Neural cell (in vitro differentiated cells): ENCODE results near the gene ENPEP. TPM values are rescaled to one million over a fixed set of nuclear protein-coding genes. Genes with fewer than 3 reads are reported as not detected.

ENCODE experiments used
- H2AFZ ChIP-seq: fragments of 200-600, 300-800 bp; sonication (generic), shearing (Covaris generic); 2 replicates; pipeline ENCODE4 v1.6.0; 2014; ENCODE audit warnings: low read depth, mild to moderate bottlenecking, antibody characterized with exemption, low read length, moderate library complexity
- H3F3A ChIP-seq: fragments of 200-600 bp; shearing (Covaris generic); 2 replicates; pipeline ENCODE4 v1.6.1; 2016; ENCODE audit warnings: mild to moderate bottlenecking, moderate library complexity, mixed read lengths, antibody characterized with exemption, low read length; ENCODE audit not compliant: insufficient read depth, poor library complexity, severe bottlenecking
- H3K27ac ChIP-seq: fragments of 200-600, 300-800 bp; sonication (generic), shearing (Covaris generic); 2 replicates; pipeline ENCODE4 v1.5.1; 2014; ENCODE audit warnings: mild to moderate bottlenecking, low read length, moderate library complexity
- H3K27me3 ChIP-seq: fragments of 300-800, 200-600 bp; sonication (generic), shearing (Covaris generic); 2 replicates; pipeline ENCODE4 v1.6.0; 2014; ENCODE audit warnings: mild to moderate bottlenecking, low read depth, low read length, moderate library complexity; ENCODE audit not compliant: insufficient read depth
- H3K36me3 ChIP-seq: fragments of 300-800, 200-600 bp; sonication (generic), shearing (Covaris generic); 2 replicates; pipeline ENCODE4 v1.5.1; 2014; ENCODE audit warnings: mild to moderate bottlenecking, antibody characterized with exemption, low read length, moderate library complexity; ENCODE audit not compliant: insufficient read depth
- H3K4me2 ChIP-seq: fragments of 300-800, 200-600 bp; sonication (generic), shearing (Covaris generic); 2 replicates; pipeline ENCODE4 v1.6.0; 2014; ENCODE audit warnings: mild to moderate bottlenecking, low read length
- H3K4me3 ChIP-seq: fragments of 300-800, 200-600 bp; sonication (generic), shearing (Covaris generic); 2 replicates; pipeline ENCODE4 v1.5.1; 2014; ENCODE audit warnings: mild to moderate bottlenecking, low read length, moderate library complexity
- H3K79me2 ChIP-seq: fragments of 200-600 bp; shearing (Covaris generic); replicated peaks from 2 replicates; pipeline ENCODE4 v1.6.0; 2014; ENCODE audit warnings: mild to moderate bottlenecking, low read length, moderate library complexity; ENCODE audit not compliant: insufficient read depth
- H3K9ac ChIP-seq: fragments of 300-800, 200-600 bp; sonication (generic), shearing (Covaris generic); 2 replicates; pipeline ENCODE4 v1.6.1; 2016; ENCODE audit warnings: mild to moderate bottlenecking, low read length, mixed read lengths
- H3K9me2 ChIP-seq: fragments of 200-600 bp; shearing (Covaris generic); 2 replicates; pipeline ENCODE4 v1.6.1; 2016; ENCODE audit warnings: mild to moderate bottlenecking, low read length, mixed read lengths; ENCODE audit not compliant: insufficient read depth
- H3K9me3 ChIP-seq: fragments of 200-600, 300-800 bp; sonication (generic), shearing (Covaris generic); 2 replicates; pipeline ENCODE4 v1.6.1; 2016; ENCODE audit warnings: mild to moderate bottlenecking, mixed run types, low read length, moderate library complexity, mixed read lengths
- H4K20me1 ChIP-seq: fragments of 200-600 bp; shearing (Covaris generic); 2 replicates; pipeline ENCODE4 v1.6.1; 2016; ENCODE audit warnings: mild to moderate bottlenecking, mixed run types; ENCODE audit not compliant: insufficient read depth
- CTCF ChIP-seq: fragments of 450-650 bp; IDR thresholded peaks from 2 replicates; pipeline ENCODE4 v1.5.1; 2014; ENCODE audit warnings: antibody characterized with exemption, mild to moderate bottlenecking, moderate library complexity; ENCODE audit not compliant: poor library complexity, severe bottlenecking
- EP300 ChIP-seq: fragments of 450-650 bp; conservative IDR thresholded peaks from 2 replicates; pipeline ENCODE4 v1.6.1; 2014; ENCODE audit warnings: antibody characterized with exemption, mild to moderate bottlenecking, moderate library complexity; ENCODE audit not compliant: poor library complexity, severe bottlenecking
- EZH2 ChIP-seq: fragments of 200-600, 300-800 bp; shearing (Covaris generic), sonication (generic); IDR thresholded peaks from 2 replicates; pipeline ENCODE4 v1.6.1; 2014; ENCODE audit warnings: antibody characterized with exemption, low read length, borderline replicate concordance, mild to moderate bottlenecking; ENCODE audit not compliant: insufficient read depth, poor library complexity, severe bottlenecking
- MXI1 ChIP-seq: fragments of 450-650 bp; conservative IDR thresholded peaks from 2 replicates; pipeline ENCODE4 v1.6.1; 2014; ENCODE audit warnings: antibody characterized with exemption, mild to moderate bottlenecking; ENCODE audit not compliant: poor library complexity, severe bottlenecking
- POLR2AphosphoS5 ChIP-seq: IDR thresholded peaks from 2 replicates; pipeline ENCODE4 v1.6.1; 2012
- RAD21 ChIP-seq: fragments of 450-650 bp; conservative IDR thresholded peaks from 2 replicates; pipeline ENCODE4 v1.6.1; 2014; ENCODE audit warnings: antibody characterized with exemption, mild to moderate bottlenecking, moderate library complexity
- SMC3 ChIP-seq: fragments of 450-650 bp; conservative IDR thresholded peaks from 2 replicates; pipeline ENCODE4 v1.6.1; 2014; ENCODE audit warnings: antibody characterized with exemption, mild to moderate bottlenecking, moderate library complexity; ENCODE audit not compliant: poor library complexity
- TAF1 ChIP-seq: IDR thresholded peaks from 2 replicates; pipeline ENCODE4 v1.6.1; 2012; ENCODE audit warnings: low read depth
- polyA plus RNA-seq: library from polyadenylated mRNA; depleted of rRNA; stranded (reverse); fragments of >200 nt; gene quantifications from 2 replicates; pipeline ENCODE4 v1.2.3, GENCODE V29; 2014
- TF ChIP-seq, protein P1 (sequence below): IDR thresholded peaks from 2 replicates; pipeline ENCODE4 v1.6.1; 2012; ENCODE audit warnings: borderline replicate concordance

The ENPEP gene
- polyA plus RNA-seq, 1 donor from 2014 or later: 0.06 TPM

DNA sequence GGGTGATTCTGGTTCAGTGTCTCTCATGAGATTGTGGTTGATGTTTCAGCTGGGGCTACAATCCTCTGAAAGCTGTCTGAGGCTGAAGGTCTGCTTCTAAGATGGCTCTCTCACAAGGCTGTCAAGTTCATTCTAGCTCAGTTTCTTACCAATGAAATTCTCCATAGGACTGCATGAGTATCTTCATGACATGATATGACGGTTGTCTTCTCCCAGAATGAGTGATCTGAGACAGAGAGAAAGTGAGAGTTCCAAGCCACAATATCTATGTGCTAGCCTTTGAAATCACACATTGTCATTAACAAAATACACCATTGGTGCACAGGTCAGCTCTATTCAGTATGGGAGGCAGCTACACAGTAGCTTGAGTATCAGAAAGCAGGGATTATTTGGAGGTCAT, 119.6 kb downstream of the ENPEP start:
- Histone ChIP-seq H3K9me3 (peaks cover 3% of the 10 kb centered on the region), H3K4me3 (no peak overlapping the region), H3K27me3 (no peaks in the 10 kb centered on the region), H3K4me2 (no peak overlapping the region), H3K79me2 (no peaks in the 10 kb centered on the region), H3F3A (no peaks in the 10 kb centered on the region), H2AFZ (no peak overlapping the region), H4K20me1 (no peaks in the 10 kb centered on the region), H3K36me3 (no peaks in the 10 kb centered on the region), H3K9ac (no peak overlapping the region), H3K27ac (no peak overlapping the region), H3K9me2 (no peaks in the 10 kb centered on the region)
- TF ChIP-seq EZH2 (no peak), MXI1 (no peak), POLR2AphosphoS5 (no peak), TAF1 (no peak), EP300 (no peak), SMC3 (no peak), RAD21 (no peak)
- TF ChIP-seq, protein P1, sequence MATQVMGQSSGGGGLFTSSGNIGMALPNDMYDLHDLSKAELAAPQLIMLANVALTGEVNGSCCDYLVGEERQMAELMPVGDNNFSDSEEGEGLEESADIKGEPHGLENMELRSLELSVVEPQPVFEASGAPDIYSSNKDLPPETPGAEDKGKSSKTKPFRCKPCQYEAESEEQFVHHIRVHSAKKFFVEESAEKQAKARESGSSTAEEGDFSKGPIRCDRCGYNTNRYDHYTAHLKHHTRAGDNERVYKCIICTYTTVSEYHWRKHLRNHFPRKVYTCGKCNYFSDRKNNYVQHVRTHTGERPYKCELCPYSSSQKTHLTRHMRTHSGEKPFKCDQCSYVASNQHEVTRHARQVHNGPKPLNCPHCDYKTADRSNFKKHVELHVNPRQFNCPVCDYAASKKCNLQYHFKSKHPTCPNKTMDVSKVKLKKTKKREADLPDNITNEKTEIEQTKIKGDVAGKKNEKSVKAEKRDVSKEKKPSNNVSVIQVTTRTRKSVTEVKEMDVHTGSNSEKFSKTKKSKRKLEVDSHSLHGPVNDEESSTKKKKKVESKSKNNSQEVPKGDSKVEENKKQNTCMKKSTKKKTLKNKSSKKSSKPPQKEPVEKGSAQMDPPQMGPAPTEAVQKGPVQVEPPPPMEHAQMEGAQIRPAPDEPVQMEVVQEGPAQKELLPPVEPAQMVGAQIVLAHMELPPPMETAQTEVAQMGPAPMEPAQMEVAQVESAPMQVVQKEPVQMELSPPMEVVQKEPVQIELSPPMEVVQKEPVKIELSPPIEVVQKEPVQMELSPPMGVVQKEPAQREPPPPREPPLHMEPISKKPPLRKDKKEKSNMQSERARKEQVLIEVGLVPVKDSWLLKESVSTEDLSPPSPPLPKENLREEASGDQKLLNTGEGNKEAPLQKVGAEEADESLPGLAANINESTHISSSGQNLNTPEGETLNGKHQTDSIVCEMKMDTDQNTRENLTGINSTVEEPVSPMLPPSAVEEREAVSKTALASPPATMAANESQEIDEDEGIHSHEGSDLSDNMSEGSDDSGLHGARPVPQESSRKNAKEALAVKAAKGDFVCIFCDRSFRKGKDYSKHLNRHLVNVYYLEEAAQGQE: no peak

DNA sequence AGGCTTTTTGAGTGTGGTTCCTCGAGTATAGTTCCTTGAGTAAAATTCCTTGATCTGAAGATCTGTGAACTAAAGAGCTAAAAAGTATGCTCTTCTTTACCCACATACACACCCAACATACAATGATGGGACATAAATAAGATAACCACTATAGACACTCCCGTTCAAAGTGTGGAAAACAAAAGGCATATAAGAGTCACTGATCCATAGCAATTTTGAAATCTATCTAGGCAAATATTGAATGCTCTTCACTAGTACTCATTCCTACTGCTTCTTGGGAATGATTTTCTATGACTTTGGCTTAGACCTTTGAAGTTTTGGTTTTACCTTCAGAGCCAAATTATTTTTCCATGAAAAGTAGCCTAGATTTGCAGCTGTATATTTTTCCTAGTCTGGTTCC, 120.5 kb downstream of the ENPEP start:
- H3K4me2 ChIP-seq: no peak overlapping the region
- no peaks in the 10 kb centered on the region for H3F3A ChIP-seq
- TF ChIP-seq POLR2AphosphoS5 (no peak), SMC3 (no peak), EP300 (no peak)
- H2AFZ ChIP-seq: no peak overlapping the region
- H3K9me3 ChIP-seq: peaks cover 3% of the 10 kb centered on the region
- H3K79me2 ChIP-seq: no peaks in the 10 kb centered on the region
- no peak overlapping the region for H3K4me3 ChIP-seq
- no peaks in the 10 kb centered on the region for H3K36me3 ChIP-seq
- H3K27me3 ChIP-seq: no peaks in the 10 kb centered on the region
- H3K9ac ChIP-seq: no peak overlapping the region
- H3K9me2 ChIP-seq: no peaks in the 10 kb centered on the region
- no peaks in the 10 kb centered on the region for H4K20me1 ChIP-seq
- H3K27ac ChIP-seq: no peak overlapping the region

DNA sequence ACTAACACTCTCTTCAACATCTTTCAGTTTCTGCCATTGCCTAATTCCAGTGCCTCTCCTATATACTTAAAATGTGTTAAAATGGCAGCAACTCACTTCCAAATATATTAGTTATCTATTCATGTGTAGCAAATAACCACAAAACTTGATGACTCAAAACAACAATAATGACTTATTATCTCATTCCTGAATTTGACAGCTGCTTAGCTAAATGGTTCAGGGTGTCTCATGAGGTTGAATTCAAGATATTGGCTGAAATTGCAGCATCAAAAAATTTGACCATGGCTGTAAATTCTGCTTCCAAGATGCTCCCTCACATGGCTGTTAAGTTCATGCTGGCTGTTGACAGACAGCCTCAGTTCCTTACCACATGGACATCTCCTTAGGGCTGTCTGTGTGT, 121.6 kb downstream of the ENPEP start:
- Histone ChIP-seq H3K9ac (no peak overlapping the region), H3K36me3 (no peaks in the 10 kb centered on the region), H3F3A (no peaks in the 10 kb centered on the region), H3K79me2 (no peaks in the 10 kb centered on the region), H3K27me3 (no peaks in the 10 kb centered on the region), H3K27ac (no peak overlapping the region), H3K9me2 (no peaks in the 10 kb centered on the region), H3K4me2 (no peak overlapping the region), H3K9me3 (peaks cover 3% of the 10 kb centered on the region), H3K4me3 (no peak overlapping the region), H2AFZ (no peak overlapping the region), H4K20me1 (no peaks in the 10 kb centered on the region)
- TF ChIP-seq RAD21: no peak
- no peak for TF ChIP-seq TAF1
- TF ChIP-seq EP300: no peak
- TF ChIP-seq, protein P1: no peak
- no peak for TF ChIP-seq EZH2
- TF ChIP-seq POLR2AphosphoS5: no peak
- TF ChIP-seq SMC3: no peak
- TF ChIP-seq MXI1: no peak
- no peak for TF ChIP-seq CTCF
